Measurements from ENCODE around the gene PRDM16. TPM values are rescaled to one million over a fixed set of nuclear protein-coding genes. Genes with fewer than 3 reads are reported as not detected.

Gene PRDM16
- total RNA-seq, 1 donor from 2014 or later: 84.2 TPM

GRCh38 chr1:3139871-3140361 is 70.9 kb downstream of the PRDM16 start:
- Histone ChIP-seq H3K9me3 (no peaks in the 10 kb centered on the region), H3K4me3 (peak overlapping the region in 1 of 2 donors; percentile 9), H3K27me3 (no peaks in the 10 kb centered on the region), H3K36me3 (no peaks in the 10 kb centered on the region), H3K27ac (no peak overlapping the region), H3K4me1 (peaks cover 4 to 48% of the 10 kb centered on the region in 2 donors)
- intact Hi-C loops (cut with DNase I): no loop called here
- no peak for DNase-seq (ENCODE audit: low spot score in 2 of 2)
- TF ChIP-seq CTCF (IDR thresholded peaks at IDR 0.05): no peak

GRCh38 chr1:3140437-3140836 is 71.4 kb downstream of the PRDM16 start:
- peaks cover 2 to 48% of the 10 kb centered on the region in 2 donors for H3K4me1 ChIP-seq
- no peaks in the 10 kb centered on the region for H3K36me3 ChIP-seq
- no peaks in the 10 kb centered on the region for H3K27me3 ChIP-seq
- intact Hi-C loops (cut with DNase I): no loop called here
- H3K27ac ChIP-seq: no peak overlapping the region
- DNase-seq (ENCODE audit: low spot score in 2 of 2): no peak
- no peak for TF ChIP-seq CTCF (IDR thresholded peaks at IDR 0.05)
- H3K9me3 ChIP-seq: no peaks in the 10 kb centered on the region
- H3K4me3 ChIP-seq: no peak overlapping the region

- Histone ChIP-seq H3K4me1 (peaks cover 2 to 48% of the 10 kb centered on the region in 2 donors), H3K9me3 (no peaks in the 10 kb centered on the region), H3K27ac (no peak overlapping the region), H3K36me3 (no peaks in the 10 kb centered on the region), H3K27me3 (no peaks in the 10 kb centered on the region), H3K4me3 (no peak overlapping the region)
- intact Hi-C loops (cut with DNase I): no loop called here
- DNase-seq (ENCODE audit: low spot score in 2 of 2): no peak
- TF ChIP-seq CTCF (IDR thresholded peaks at IDR 0.05): no peak
These were observed 72.1 kb downstream of the PRDM16 start for GRCh38 chr1:3141129-3141528.

- TF ChIP-seq CTCF (IDR thresholded peaks at IDR 0.05): no peak
- Histone ChIP-seq H3K4me3 (no peak overlapping the region), H3K27me3 (no peaks in the 10 kb centered on the region), H3K36me3 (no peaks in the 10 kb centered on the region), H3K9me3 (no peaks in the 10 kb centered on the region), H3K4me1 (peaks cover 2 to 43% of the 10 kb centered on the region in 2 donors), H3K27ac (peak overlapping the region; percentile 11 to 42)
- no peak for DNase-seq (ENCODE audit: low spot score in 2 of 2)
- intact Hi-C loops (cut with DNase I): no loop called here
These were observed 72.8 kb downstream of the PRDM16 start for GRCh38 chr1:3141836-3142235.

GRCh38 chr1:3142236-3142635 is 73.2 kb downstream of the PRDM16 start:
- Histone ChIP-seq H3K27ac (peak overlapping the region; percentile 11 to 42), H3K4me1 (peaks cover 2 to 39% of the 10 kb centered on the region in 2 donors), H3K9me3 (no peaks in the 10 kb centered on the region), H3K27me3 (no peaks in the 10 kb centered on the region), H3K4me3 (no peak overlapping the region), H3K36me3 (no peaks in the 10 kb centered on the region)
- intact Hi-C loops (cut with DNase I): no loop called here
- no peak for TF ChIP-seq CTCF (IDR thresholded peaks at IDR 0.05)
- DNase-seq (ENCODE audit: low spot score in 2 of 2): no peak

- peaks cover 7 to 38% of the 10 kb centered on the region in 2 donors for H3K4me1 ChIP-seq
- intact Hi-C loops (cut with DNase I): no loop called here
- no peaks in the 10 kb centered on the region for H3K36me3 ChIP-seq
- DNase-seq (ENCODE audit: low spot score in 2 of 2): no peak
- no peak overlapping the region for H3K27ac ChIP-seq
- no peak overlapping the region for H3K4me3 ChIP-seq
- H3K9me3 ChIP-seq: no peaks in the 10 kb centered on the region
- no peaks in the 10 kb centered on the region for H3K27me3 ChIP-seq
- no peak for TF ChIP-seq CTCF (IDR thresholded peaks at IDR 0.05)
These were observed 73.7 kb downstream of the PRDM16 start for GRCh38 chr1:3142751-3143150.

All from ascending aorta (tissue), 2 donors.